SK-N-SH (cell line): ENCODE results near the gene ERC2. TPM values are rescaled to one million over a fixed set of nuclear protein-coding genes. Genes with fewer than 3 reads are reported as not detected.

Experiments used
- CTCF ChIA-PET: fragments of 300-600, 350-600 bp; formaldehyde crosslinking; extraction: SDS; loops from one replicate; lab custom pipeline; 2021; lab: Yijun Ruan, JAX
- POLR2A ChIA-PET: fragments of 350-600 bp; sonication (Branson Sonifier 250); formaldehyde crosslinking; extraction: SDS; loops from one replicate; lab custom pipeline; 2020; ENCODE audit warnings: antibody characterized with exemption, inconsistent platforms; lab: Yijun Ruan, JAX
- DNase-seq: peaks from one replicate; pipeline ENCODE4 v3.0.0; 2012
- H2AFZ ChIP-seq: fragments of 200-600 bp; sonication (generic); 2 replicates; pipeline ENCODE4 v1.8.1; 2016; ENCODE audit warnings: antibody characterized with exemption, mild to moderate bottlenecking, low read depth
- H3F3A ChIP-seq: fragments of 200-600 bp; sonication (generic); replicated peaks from 2 replicates; pipeline ENCODE3; 2016; ENCODE audit warnings: antibody characterized with exemption, mild to moderate bottlenecking; ENCODE audit not compliant: insufficient read depth
- H3K27ac ChIP-seq, 2 experiments: fragments of 200-500 bp in 1 of 2; fragments of 200-600 bp in 1 of 2; sonication (Bioruptor generic) in 1 of 2; sonication (generic), shearing (Covaris generic) in 1 of 2; 2 replicates each; pipeline versions ENCODE4 v1.5.1 to v1.6.1; 2014 to 2016; ENCODE audit warnings: low read depth in 2 of 2, inconsistent platforms in 1 of 2, low read length in 1 of 2, mild to moderate bottlenecking in 1 of 2, mixed read lengths in 1 of 2
- H3K27me3 ChIP-seq: fragments of 200-600 bp; sonication (generic), shearing (Covaris generic); 2 replicates; pipeline ENCODE4 v1.6.1; 2016; ENCODE audit warnings: mixed run types; ENCODE audit not compliant: insufficient read depth
- H3K36me3 ChIP-seq, 2 experiments: fragments of 200-500 bp in 1 of 2; fragments of 200-600 bp in 1 of 2; sonication (Bioruptor generic) in 1 of 2; sonication (generic) in 1 of 2; replicated peaks in 1 of 2; 2 replicates each; pipeline versions ENCODE3 to v1.5.1; 2014 to 2016; ENCODE audit warnings: low read length in 1 of 2, mild to moderate bottlenecking in 1 of 2; ENCODE audit not compliant: insufficient read depth in 2 of 2, control insufficient read depth in 1 of 2
- H3K4me1 ChIP-seq, 2 experiments: fragments of 200-500 bp in 1 of 2; fragments of 200-600 bp in 1 of 2; sonication (Bioruptor generic) in 1 of 2; sonication (generic), shearing (Covaris generic) in 1 of 2; 2 replicates each; pipeline versions ENCODE4 v1.5.1 to v1.6.1; 2014 to 2016; ENCODE audit warnings: low read depth in 1 of 2, low read length in 1 of 2, mixed run types in 1 of 2; ENCODE audit not compliant: insufficient read depth in 2 of 2, control insufficient read depth in 1 of 2
- H3K4me2 ChIP-seq: fragments of 200-600 bp; sonication (generic), shearing (Covaris generic); 2 replicates; pipeline ENCODE4 v1.6.1; 2017; ENCODE audit warnings: mixed run types
- H3K4me3 ChIP-seq, 2 experiments: fragments of 200-500 bp in 1 of 2; fragments of 200-600 bp in 1 of 2; sonication (Bioruptor generic) in 1 of 2; sonication (generic), shearing (Covaris generic) in 1 of 2; 2 replicates each; pipeline versions ENCODE4 v1.5.1 to v1.8.1; 2014 to 2016; ENCODE audit warnings: low read depth in 2 of 2, inconsistent platforms in 1 of 2, low read length in 1 of 2, mild to moderate bottlenecking in 1 of 2, mixed read lengths in 1 of 2, moderate library complexity in 1 of 2
- H3K79me2 ChIP-seq: fragments of 200-600 bp; sonication (generic); 2 replicates; pipeline ENCODE4 v1.8.1; 2017; ENCODE audit warnings: mild to moderate bottlenecking; ENCODE audit not compliant: insufficient read depth
- H3K9ac ChIP-seq: fragments of 200-600 bp; sonication (generic); 2 replicates; pipeline ENCODE4 v1.6.1; 2017; ENCODE audit warnings: mixed run types
- H3K9me2 ChIP-seq: fragments of 200-600 bp; sonication (generic); 2 replicates; pipeline ENCODE4 v1.6.1; 2017; ENCODE audit warnings: mixed run types
- H3K9me3 ChIP-seq: fragments of 200-600 bp; sonication (generic); 2 replicates; pipeline ENCODE4 v1.6.1; 2017; ENCODE audit warnings: mixed run types, mild to moderate bottlenecking, moderate library complexity
- H4K20me1 ChIP-seq: fragments of 200-600 bp; sonication (generic); 2 replicates; pipeline ENCODE4 v1.6.1; 2017; ENCODE audit warnings: mild to moderate bottlenecking, mixed run types; ENCODE audit not compliant: insufficient read depth
- CHD2 ChIP-seq: fragments of 150-350 bp; IDR thresholded peaks from 2 replicates; pipeline ENCODE4 v1.6.1; 2018; ENCODE audit warnings: low read length; ENCODE audit not compliant: partially characterized antibody
- ELF1 ChIP-seq: IDR thresholded peaks from 2 replicates; pipeline ENCODE4 v1.4.0; 2012
- FOSL2 ChIP-seq: IDR thresholded peaks from 2 replicates; pipeline ENCODE4 v1.4.0; 2012; ENCODE audit warnings: low read depth, mild to moderate bottlenecking, moderate library complexity, borderline replicate concordance
- FOXM1 ChIP-seq: IDR thresholded peaks from 2 replicates; pipeline ENCODE4 v1.4.0; 2012; ENCODE audit warnings: low read depth, mild to moderate bottlenecking
- GABPA ChIP-seq: IDR thresholded peaks from 2 replicates; pipeline ENCODE4 v1.4.0; 2012; ENCODE audit warnings: low read depth, mild to moderate bottlenecking
- IRF3 ChIP-seq: fragments of 150-350 bp; IDR thresholded peaks from 2 replicates; pipeline ENCODE4 v1.6.1; 2016; ENCODE audit warnings: mild to moderate bottlenecking, low read depth, low read length
- JUND ChIP-seq: IDR thresholded peaks from 2 replicates; pipeline ENCODE4 v1.4.0; 2012
- MEF2A ChIP-seq: IDR thresholded peaks from 2 replicates; pipeline ENCODE4 v1.4.0; 2012; ENCODE audit warnings: low read depth, borderline replicate concordance
- MXI1 ChIP-seq: IDR thresholded peaks from 2 replicates; pipeline ENCODE4 v1.6.1; 2012; ENCODE audit warnings: mild to moderate bottlenecking, low read depth, low read length, improper control_type of control experiment
- NFIC ChIP-seq: IDR thresholded peaks from 2 replicates; pipeline ENCODE4 v1.4.0; 2012; ENCODE audit warnings: borderline replicate concordance
- RAD21 ChIP-seq: IDR thresholded peaks from 2 replicates; pipeline ENCODE4 v1.6.1; 2012; ENCODE audit warnings: mild to moderate bottlenecking, low read length
- RCOR1 ChIP-seq: fragments of 150-350 bp; IDR thresholded peaks from 2 replicates; pipeline ENCODE4 v1.6.1; 2017; ENCODE audit warnings: antibody characterized with exemption, low read length
- RFX5 ChIP-seq: IDR thresholded peaks from 2 replicates; pipeline ENCODE4 v1.6.1; 2012; ENCODE audit warnings: mild to moderate bottlenecking, improper control_type of control experiment, low read length
- SIN3A ChIP-seq: IDR thresholded peaks from 2 replicates; pipeline ENCODE4 v1.6.1; 2012; ENCODE audit warnings: low read depth, mild to moderate bottlenecking, low read length, moderate library complexity, borderline replicate concordance
- TCF12 ChIP-seq: IDR thresholded peaks from 2 replicates; pipeline ENCODE4 v1.4.0; 2012
- TEAD4 ChIP-seq: IDR thresholded peaks from 2 replicates; pipeline ENCODE4 v1.4.0; 2012; ENCODE audit warnings: mild to moderate bottlenecking, borderline replicate concordance; ENCODE audit not compliant: insufficient read depth
- YY1 ChIP-seq: IDR thresholded peaks from 2 replicates; pipeline ENCODE4 v1.4.0; 2012; ENCODE audit warnings: low read depth, mild to moderate bottlenecking
- ZBTB33 ChIP-seq: IDR thresholded peaks from 2 replicates; pipeline ENCODE4 v1.4.0; 2012; ENCODE audit warnings: low read depth, borderline replicate concordance
- WGBS: methylation state at CpG from one replicate; pipeline ENCODE4 v1.1.6; 2017; ENCODE audit warnings: low lambda C conversion rate; 5-methylcytosine and 5-hydroxymethylcytosine counted together
- polyA plus RNA-seq, 3 experiments: library from polyadenylated mRNA; depleted of rRNA; stranded (reverse); fragments of >200 nt; gene quantifications; 2 replicates each; pipeline ENCODE4 v1.2.3, GENCODE V29; 2012
- TF ChIP-seq, protein P1 (sequence below): IDR thresholded peaks from 2 replicates; pipeline ENCODE4 v1.4.0; 2012; ENCODE audit warnings: low read depth, borderline replicate concordance

The ERC2 gene
- polyA plus RNA-seq, 1 of the 3 experiments (the other 2 are of a cell fraction) = 1.6 TPM

- Histone ChIP-seq H3K4me2 (no peak overlapping the region), H3K27ac (no peak overlapping the region), H3K27me3 (no peaks in the 10 kb centered on the region), H3K9me2 (no peaks in the 10 kb centered on the region), H3K79me2 (no peaks in the 10 kb centered on the region), H3K36me3 (no peaks in the 10 kb centered on the region), H4K20me1 (no peaks in the 10 kb centered on the region), H3K4me3 (no peak overlapping the region), H2AFZ (no peak overlapping the region), H3K4me1 (no peaks in the 10 kb centered on the region; a peak in 1 of 4 replicates), H3F3A (no peaks in the 10 kb centered on the region), H3K9ac (no peak overlapping the region), H3K9me3 (no peaks in the 10 kb centered on the region)
- 33% methylated on average over 2 of the region's 2 CpGs for WGBS
- POLR2A ChIA-PET = no interaction called here
- CTCF ChIA-PET = no interaction called here
- no peak for DNase-seq
- TF ChIP-seq JUND (no peak), RFX5 (no peak), MEF2A (no peak), CHD2 (no peak), TEAD4 (no peak), NFIC (no peak), YY1 (no peak), GABPA (no peak), RCOR1 (no peak), SIN3A (no peak), FOSL2 (no peak), FOXM1 (no peak), TCF12 (no peak), RAD21 (no peak)
- TF ChIP-seq, protein P1, sequence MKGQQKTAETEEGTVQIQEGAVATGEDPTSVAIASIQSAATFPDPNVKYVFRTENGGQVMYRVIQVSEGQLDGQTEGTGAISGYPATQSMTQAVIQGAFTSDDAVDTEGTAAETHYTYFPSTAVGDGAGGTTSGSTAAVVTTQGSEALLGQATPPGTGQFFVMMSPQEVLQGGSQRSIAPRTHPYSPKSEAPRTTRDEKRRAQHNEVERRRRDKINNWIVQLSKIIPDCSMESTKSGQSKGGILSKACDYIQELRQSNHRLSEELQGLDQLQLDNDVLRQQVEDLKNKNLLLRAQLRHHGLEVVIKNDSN = no peak
Observed at GRCh38 chr3:56115199-56115598, 353.1 kb downstream of the ERC2 start.

- Histone ChIP-seq H3F3A (no peaks in the 10 kb centered on the region), H3K36me3 (no peaks in the 10 kb centered on the region), H3K79me2 (no peaks in the 10 kb centered on the region), H2AFZ (no peak overlapping the region), H3K4me1 (no peaks in the 10 kb centered on the region; a peak in 1 of 4 replicates), H3K9me3 (no peaks in the 10 kb centered on the region), H3K27ac (no peak overlapping the region), H3K27me3 (no peaks in the 10 kb centered on the region), H3K4me3 (no peak overlapping the region), H4K20me1 (no peaks in the 10 kb centered on the region), H3K9me2 (no peaks in the 10 kb centered on the region), H3K9ac (no peak overlapping the region), H3K4me2 (no peak overlapping the region)
- 70% methylated on average over 2 of the region's 2 CpGs for WGBS
- CTCF ChIA-PET = interaction anchor here (0.6 to 1.5 kb wide), 2 partner anchors 110 to 138 kb away, joined by 3 read pairs; no protein-coding TSS in a partner anchor
- DNase-seq = no peak
- no peak for TF ChIP-seq FOXM1
- no peak for TF ChIP-seq IRF3
- TF ChIP-seq ZBTB33 = no peak
- no peak for TF ChIP-seq JUND
- no peak for TF ChIP-seq MXI1
- no peak for TF ChIP-seq TCF12
- no peak for TF ChIP-seq FOSL2
- TF ChIP-seq TEAD4 = no peak
- TF ChIP-seq ELF1 = no peak
- POLR2A ChIA-PET = no interaction called here
Observed at GRCh38 chr3:56113908-56114307, 354.4 kb downstream of the ERC2 start.
